NCI-H1417 treated with DMSO at 0.1 percent for 48 hours (cell line): Measurements from ENCODE around the gene TFPI2.
"Not testable (repeated sequence)": the region's sequence is repeated elsewhere in the genome, so short reads cannot be mapped to it uniquely, and the experiment has no call there.

Source experiments
- DNase-seq: peaks from one replicate; lab custom pipeline; 2025; lab: John Stamatoyannopoulos, UW

Gene TFPI2, protein sequence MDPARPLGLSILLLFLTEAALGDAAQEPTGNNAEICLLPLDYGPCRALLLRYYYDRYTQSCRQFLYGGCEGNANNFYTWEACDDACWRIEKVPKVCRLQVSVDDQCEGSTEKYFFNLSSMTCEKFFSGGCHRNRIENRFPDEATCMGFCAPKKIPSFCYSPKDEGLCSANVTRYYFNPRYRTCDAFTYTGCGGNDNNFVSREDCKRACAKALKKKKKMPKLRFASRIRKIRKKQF

GRCh38 chr7:93890464-93891068, at the start of gene TFPI2:
Gene TFPI2 (minus strand): TSS chr7:93890753. CDS start chr7:93890678, 75 bp downstream.
- DNase-seq = no peak

DNA sequence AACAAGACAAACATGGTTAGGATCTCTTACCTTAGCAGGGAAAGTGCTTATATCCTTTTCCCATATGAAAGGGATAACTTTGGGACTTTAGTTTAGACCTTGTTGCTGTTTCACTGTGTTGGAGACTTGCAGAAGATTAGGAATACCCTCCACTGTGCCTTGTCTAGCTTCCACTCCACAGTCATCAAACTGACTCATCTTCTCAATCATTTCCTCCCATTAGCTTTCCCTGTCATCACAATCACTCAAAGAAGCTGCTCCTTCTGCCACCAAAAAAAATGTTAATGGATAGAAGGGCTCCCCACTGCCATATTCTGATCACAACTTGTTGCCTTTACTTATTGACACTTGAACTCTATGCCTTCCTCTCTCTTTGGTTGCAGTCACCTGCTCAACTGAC, 47.7 kb upstream of the TFPI2 start:
- DNase-seq = no peak

GRCh38 chr7:93937818-93938217, 47.3 kb upstream of the TFPI2 start:
- no peak for DNase-seq

DNA sequence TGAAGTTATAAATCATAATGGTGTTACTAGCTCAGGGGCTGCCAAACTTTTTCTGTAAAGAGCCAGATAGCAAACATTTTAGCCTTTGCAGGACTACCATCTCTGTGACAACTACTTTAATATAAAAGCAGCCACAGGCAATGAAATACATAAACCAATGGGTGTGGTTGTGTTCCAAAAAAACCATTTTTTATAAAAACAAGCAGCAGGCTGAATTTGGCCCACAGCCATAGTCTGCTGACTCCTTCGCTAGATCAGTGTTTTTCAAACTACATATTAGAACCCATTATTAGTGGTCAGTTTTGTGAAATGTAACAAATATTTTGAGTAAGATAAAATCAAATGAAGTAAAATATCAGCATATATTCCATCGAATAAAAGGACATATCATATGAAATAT, 44.5 kb upstream of the TFPI2 start:
- DNase-seq = no peak

- no peak for DNase-seq
These were observed 42.6 kb upstream of the TFPI2 start for GRCh38 chr7:93933156-93933555.

GRCh38 chr7:93931655-93932054, 41.1 kb upstream of the TFPI2 start:
- no peak for DNase-seq

- no peak for DNase-seq
These were observed 37.0 kb upstream of the TFPI2 start for GRCh38 chr7:93927585-93927984.

GRCh38 chr7:93926800-93927199, 36.2 kb upstream of the TFPI2 start:
- no peak for DNase-seq

DNA sequence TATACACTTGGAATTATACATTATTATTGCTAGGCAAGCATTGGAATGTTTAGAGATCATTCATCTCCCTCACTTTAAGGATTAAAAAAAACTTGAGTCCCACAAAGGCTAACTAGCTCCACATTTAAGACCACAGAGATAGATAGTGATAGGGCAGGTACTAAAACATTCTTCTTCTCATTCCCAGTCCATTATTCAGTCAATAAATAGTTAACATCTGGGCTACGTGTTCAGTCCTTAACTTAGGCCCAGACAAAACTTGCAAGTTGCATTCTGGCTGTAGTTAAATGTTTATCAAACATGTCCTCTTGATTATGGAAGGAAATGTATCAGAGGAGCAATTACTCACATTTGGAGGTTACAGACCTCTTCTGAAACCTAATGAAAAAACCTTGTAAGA, 33.4 kb upstream of the TFPI2 start:
- DNase-seq = no peak

DNA sequence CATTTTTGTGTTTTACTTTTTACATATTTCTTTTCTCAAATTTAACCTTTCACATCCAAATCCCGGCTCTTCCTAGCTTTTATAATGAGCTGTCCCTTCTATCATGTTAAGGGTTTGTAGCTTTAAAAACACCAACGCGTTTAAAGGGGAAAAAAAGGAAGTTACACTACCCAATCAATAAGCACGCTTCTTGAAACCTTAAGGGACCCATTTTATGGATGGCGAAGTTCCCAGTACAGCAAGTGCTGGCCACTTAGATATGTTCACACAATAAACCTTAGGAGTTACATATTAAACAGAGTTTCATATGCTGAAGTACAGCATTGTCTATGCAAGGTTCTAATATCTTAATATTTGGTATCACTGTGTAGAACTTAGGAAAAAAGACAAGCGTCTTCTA, 32.7 kb upstream of the TFPI2 start:
- no peak for DNase-seq

DNA sequence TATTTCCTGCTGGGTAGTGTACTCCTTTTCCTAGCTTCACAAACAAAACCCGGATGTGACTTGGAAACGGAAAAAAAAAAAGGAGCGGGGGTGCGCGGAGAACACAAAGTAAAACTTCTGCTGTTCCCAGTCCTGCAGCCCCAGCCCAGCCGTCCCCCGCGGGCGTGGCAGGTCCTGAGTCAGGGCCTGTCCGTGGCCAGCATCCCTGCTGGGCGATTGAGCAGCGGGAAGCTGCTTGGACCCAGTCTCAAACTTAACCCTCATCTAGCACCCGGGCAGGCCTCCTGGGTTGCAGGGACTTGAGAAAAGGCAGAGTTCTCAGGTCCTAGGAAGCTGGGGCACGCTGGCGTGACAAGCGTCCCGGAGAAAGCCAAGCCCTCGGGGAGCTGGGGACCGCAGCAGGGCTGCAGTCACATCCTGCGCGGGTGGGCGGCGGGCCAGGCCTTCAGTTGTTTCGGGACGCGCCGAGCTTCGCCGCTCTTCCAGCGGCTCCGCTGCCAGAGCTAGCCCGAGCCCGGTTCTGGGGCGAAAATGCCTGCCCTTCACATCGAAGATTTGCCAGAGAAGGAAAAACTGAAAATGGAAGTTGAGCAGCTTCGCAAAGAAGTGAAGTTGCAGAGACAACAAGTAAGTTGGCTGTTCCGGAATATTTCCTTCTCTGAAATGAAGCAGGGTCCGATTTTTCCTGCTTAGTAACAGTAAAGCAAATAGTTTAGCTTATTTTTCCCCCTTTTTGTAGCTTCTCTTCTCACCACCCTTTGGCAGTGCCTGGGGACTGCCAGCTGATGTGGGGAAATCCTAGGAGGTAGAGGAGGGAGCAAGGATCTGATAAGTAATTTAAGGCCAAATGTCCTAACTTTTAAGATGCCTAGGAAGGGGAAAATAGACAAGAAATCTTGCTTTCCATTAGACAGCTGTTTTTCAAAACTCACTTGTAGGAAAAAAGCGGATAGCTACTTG, 31.3 kb upstream of the TFPI2 start, which contains the start of gene GNG11:
TSS of gene GNG11 (plus strand) at position 129 of the 960 bp plus-strand sequence. CDS start at position 532, 403 bp downstream.
- no peak for DNase-seq

- DNase-seq = no peak
These were observed 30.6 kb upstream of the TFPI2 start for GRCh38 chr7:93921186-93921585.

DNA sequence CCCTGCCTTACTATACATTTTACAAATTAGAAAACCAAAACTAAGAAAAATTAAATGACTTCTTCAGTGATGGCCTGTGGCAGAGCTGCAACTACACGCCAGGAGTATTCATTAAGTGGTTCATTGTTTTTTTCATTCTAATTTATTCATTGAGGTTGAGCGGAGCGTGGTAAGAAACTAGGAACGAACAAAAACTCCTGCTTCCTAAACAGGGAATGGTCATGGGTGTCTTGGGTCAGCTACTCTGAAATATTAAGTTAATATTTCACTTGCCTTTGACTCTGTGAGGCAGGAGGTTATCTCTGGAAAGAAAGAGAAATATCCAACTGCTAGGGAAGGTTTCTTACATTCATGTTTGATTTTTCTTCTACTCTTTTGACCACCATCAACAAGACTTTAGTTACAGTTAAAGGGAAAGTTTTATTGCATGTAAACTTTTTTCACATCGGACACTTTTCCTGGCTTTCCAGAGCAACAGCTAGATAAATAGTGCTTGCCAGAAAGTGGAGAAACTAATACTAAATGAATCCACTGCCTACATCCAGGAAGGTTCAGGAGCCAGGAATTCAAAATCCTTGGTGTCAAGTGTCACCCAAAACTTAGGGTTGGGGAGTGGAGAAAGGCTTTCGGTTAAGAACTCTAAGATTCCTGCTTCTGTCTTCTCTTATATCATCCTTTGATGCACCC, 30.1 kb upstream of the TFPI2 start:
- no peak for DNase-seq

DNA sequence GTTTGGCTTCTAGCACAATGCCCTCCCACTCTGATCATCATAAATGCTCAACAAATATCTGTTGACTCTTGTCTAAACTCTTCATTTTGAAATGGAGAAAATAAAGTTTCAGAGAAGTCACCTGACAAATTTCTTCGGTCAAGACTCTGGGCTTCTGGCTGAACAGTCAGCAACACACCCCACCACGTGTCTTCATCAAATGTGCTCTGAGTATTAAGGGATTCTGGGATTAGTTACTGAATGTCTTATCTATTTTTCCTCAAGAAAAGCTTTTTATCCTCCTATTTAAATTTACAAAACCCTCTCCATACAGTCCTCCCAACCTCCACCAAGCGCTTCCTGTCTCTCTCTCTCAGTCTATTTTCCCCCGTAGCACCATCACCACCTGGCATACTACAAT, 25.8 kb upstream of the TFPI2 start:
- not testable (repeated sequence) for DNase-seq

DNA sequence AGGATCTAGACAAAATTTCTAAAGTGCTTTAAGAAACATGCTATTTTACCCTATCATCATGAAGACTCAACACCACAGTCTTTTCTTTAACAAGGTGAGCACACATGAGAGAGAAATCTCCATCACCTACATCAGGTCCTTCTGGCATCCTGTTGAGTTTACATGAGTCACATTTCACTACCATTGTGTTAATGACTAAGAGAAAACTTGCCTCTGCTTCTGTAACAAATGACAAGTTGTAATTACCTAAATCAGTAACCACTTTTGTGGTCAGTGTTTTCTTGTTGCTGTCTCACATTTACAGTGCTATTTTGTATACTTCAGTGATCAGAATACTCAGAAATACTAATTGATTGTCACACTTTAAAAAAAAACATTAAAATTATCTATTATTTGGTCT, 25.3 kb upstream of the TFPI2 start:
- DNase-seq = not testable (repeated sequence)

GRCh38 chr7:93915206-93915842, 24.8 kb upstream of the TFPI2 start:
- DNase-seq = not testable (repeated sequence)

- no peak for DNase-seq
These were observed 24.1 kb upstream of the TFPI2 start for GRCh38 chr7:93914581-93915066.

DNA sequence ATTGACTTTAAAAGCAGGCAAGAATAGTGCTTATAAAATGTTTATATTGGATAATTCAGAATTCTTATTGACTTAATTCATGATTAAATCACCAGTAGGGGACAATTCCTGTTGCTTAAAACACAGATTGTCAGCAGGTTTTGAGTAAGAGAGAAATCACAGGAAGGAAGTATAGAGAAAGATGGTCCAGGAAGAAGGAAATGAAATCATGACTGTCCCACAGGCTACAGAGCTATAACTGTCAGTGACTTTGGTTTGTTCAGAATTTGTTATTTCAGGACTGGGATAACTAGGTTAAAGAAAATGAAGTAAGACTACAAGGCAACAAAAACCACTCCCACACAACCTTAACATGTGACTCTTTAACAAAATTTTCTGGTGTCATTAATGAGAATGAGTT, 22.6 kb upstream of the TFPI2 start:
- no peak for DNase-seq

GRCh38 chr7:93911661-93912060, 21.1 kb upstream of the TFPI2 start:
- not testable (repeated sequence) for DNase-seq

DNA sequence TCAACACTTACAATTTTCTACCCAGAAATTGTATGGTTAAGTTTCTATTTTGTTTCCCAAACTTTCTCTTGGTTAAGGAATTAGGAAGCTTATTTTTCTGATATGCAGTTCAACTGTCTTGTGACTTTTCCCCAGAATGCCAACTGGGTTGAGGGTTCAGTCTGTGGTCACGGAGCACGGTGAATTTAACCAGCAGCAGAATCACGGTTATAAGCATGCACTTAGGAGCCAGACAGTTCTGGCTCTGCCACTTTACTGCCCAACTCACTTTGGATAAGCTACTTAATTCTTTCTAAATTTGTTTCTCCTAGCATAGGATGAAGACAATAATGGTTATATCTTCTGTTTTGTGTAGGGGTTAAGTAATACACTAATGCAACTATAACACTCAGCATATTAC, 20.7 kb upstream of the TFPI2 start:
- DNase-seq = not testable (repeated sequence)
